GM18867 (cell line): ENCODE results near the gene SEPTIN10.

Experiments used
- ATAC-seq: cut with Tn5 transposase; IDR thresholded peaks from one replicate; pipeline ENCODE4 v1.9.1; 2021; ENCODE audit warnings: mild to moderate bottlenecking, moderate library complexity; ENCODE audit not compliant: unreplicated experiment

SEPTIN10 gene

GRCh38 chr2:109526442-109526970 lies 87.3 kb downstream of the SEPTIN10 start:
- ATAC-seq: no peak

- ATAC-seq: no peak
These were observed 87.9 kb downstream of the SEPTIN10 start for GRCh38 chr2:109525836-109526235.

GRCh38 chr2:109523536-109524361 lies 90.0 kb downstream of the SEPTIN10 start:
- ATAC-seq: no peak

- no peak for ATAC-seq
These were observed 90.6 kb downstream of the SEPTIN10 start for GRCh38 chr2:109523121-109523520.

- ATAC-seq: no peak
These were observed 91.7 kb downstream of the SEPTIN10 start for GRCh38 chr2:109522063-109522374.

GRCh38 chr2:109521233-109522062 lies 92.3 kb downstream of the SEPTIN10 start:
- ATAC-seq: no peak

GRCh38 chr2:109519513-109519912 lies 94.3 kb downstream of the SEPTIN10 start:
- no peak for ATAC-seq

- ATAC-seq: no peak
These were observed 96.5 kb downstream of the SEPTIN10 start for GRCh38 chr2:109517118-109517889.

- no peak for ATAC-seq
These were observed 97.2 kb downstream of the SEPTIN10 start for GRCh38 chr2:109516445-109517117.

GRCh38 chr2:109514857-109515256 lies 98.9 kb downstream of the SEPTIN10 start:
- ATAC-seq: no peak

GRCh38 chr2:109513749-109514588 lies 99.8 kb downstream of the SEPTIN10 start:
- peak; percentile 66 for ATAC-seq

- ATAC-seq: no peak
These were observed 100.5 kb downstream of the SEPTIN10 start for GRCh38 chr2:109513230-109513629.

GRCh38 chr2:109512076-109512475 lies 101.7 kb downstream of the SEPTIN10 start:
- ATAC-seq: no peak

- ATAC-seq: no peak
These were observed 102.6 kb downstream of the SEPTIN10 start for GRCh38 chr2:109511168-109511567.

- peak; percentile 44 for ATAC-seq
These were observed 103.4 kb downstream of the SEPTIN10 start for GRCh38 chr2:109510136-109511028.

GRCh38 chr2:109508556-109508955 lies 105.2 kb downstream of the SEPTIN10 start:
- no peak for ATAC-seq

GRCh38 chr2:109507828-109508227 lies 105.9 kb downstream of the SEPTIN10 start:
- no peak for ATAC-seq

GRCh38 chr2:109507217-109507616 lies 106.5 kb downstream of the SEPTIN10 start:
- ATAC-seq: no peak

GRCh38 chr2:109503191-109503590 lies 110.6 kb downstream of the SEPTIN10 start:
- ATAC-seq: no peak
